ENCODE measurements around the gene GLB1L. TPM values are rescaled to one million over a fixed set of nuclear protein-coding genes. Genes with fewer than 3 reads are reported as not detected.

GLB1L gene
- total and polyA plus RNA-seq, 2 donors: 4.2 to 11.3 TPM

DNA sequence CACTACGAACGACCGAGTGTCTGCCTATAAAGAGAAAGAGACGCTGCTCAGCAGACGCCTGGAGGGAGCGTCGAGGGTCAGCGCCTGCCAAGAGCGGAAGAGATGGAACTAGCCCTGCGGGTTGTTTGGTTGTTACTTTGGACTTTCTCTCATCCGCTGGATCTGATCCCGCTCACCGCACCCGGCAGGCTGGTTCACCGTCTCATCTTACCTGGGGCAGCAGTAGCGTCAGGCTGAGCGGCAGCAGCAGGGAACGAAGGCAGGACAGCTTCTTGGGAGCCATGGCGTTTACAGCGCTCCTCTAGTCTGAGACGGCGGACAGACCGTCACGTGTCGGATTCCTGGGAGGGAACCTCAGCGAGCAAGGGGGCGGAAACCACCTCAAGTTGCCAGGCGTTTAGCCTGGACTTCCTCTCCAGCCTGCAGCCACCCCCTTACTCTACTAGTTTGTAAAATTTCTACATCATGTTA lies 1.9 kb downstream of the GLB1L start:
- no peak for DNase-seq (ENCODE audit: low read depth in 6 of 9, low spot score in 9 of 9)
- H3K9me3 ChIP-seq (ENCODE audit: control insufficient read depth in 2 of 2, insufficient read depth in 1 of 2, low read length in 1 of 2): peaks cover 0 to 5% of the 10 kb centered on the region in 2 donors
- peak overlapping the region in 1 of 2 donors; percentile 26 for H3K27ac ChIP-seq (ENCODE audit: low read depth in 1 of 2, low read length in 1 of 2)
- H3K27me3 ChIP-seq (ENCODE audit: control insufficient read depth in 2 of 2, insufficient read depth in 1 of 2, low read length in 1 of 2): peaks cover 0 to 2% of the 10 kb centered on the region in 2 donors
- WGBS: 72% methylated on average over 28 of the region's 28 CpGs
- no peak overlapping the region for H3K4me3 ChIP-seq (ENCODE audit: low read length in 2 of 2)
- H3K36me3 ChIP-seq (ENCODE audit: control insufficient read depth in 2 of 2, insufficient read depth in 2 of 2, low read length in 1 of 2): peaks cover 9 to 19% of the 10 kb centered on the region in 2 donors
- peaks cover 27 to 36% of the 10 kb centered on the region in 2 donors for H3K4me1 ChIP-seq (ENCODE audit: control insufficient read depth in 2 of 2, insufficient read depth in 2 of 2, low read length in 2 of 2)

DNA sequence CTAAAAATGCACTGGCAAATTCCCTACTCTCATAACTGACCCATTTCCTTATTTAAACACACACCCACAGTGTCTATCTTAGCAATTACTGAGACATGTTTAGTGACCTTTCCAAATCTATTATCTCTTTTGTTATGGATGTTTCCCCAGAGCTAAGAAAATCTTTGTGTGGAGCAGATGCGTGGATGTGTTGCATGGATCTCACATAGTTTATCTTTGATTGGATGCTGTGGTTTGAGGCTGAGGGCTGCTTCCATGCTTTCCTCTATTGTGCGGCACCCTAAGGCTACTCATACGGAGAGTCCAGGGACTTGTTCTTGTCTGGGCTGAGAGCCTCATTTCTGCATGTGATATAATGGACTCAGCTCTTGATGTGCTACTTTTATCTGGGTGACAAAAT lies 10.9 kb downstream of the GLB1L start:
- no peak for DNase-seq (ENCODE audit: low read depth in 6 of 9, low spot score in 9 of 9)
- Histone ChIP-seq H3K4me3 (ENCODE audit: low read length in 2 of 2) (no peak overlapping the region), H3K36me3 (ENCODE audit: control insufficient read depth in 2 of 2, insufficient read depth in 2 of 2, low read length in 1 of 2) (peaks cover 59 to 71% of the 10 kb centered on the region in 2 donors)

GRCh38 chr2:219230059-219230540 lies 15.1 kb downstream of the GLB1L start:
- H3K36me3 ChIP-seq (ENCODE audit: control insufficient read depth in 2 of 2, insufficient read depth in 2 of 2, low read length in 1 of 2): peaks cover 55 to 56% of the 10 kb centered on the region in 2 donors
- H3K9me3 ChIP-seq (ENCODE audit: control insufficient read depth in 2 of 2, insufficient read depth in 1 of 2, low read length in 1 of 2): no peaks in the 10 kb centered on the region
- H3K4me1 ChIP-seq (ENCODE audit: control insufficient read depth in 2 of 2, insufficient read depth in 2 of 2, low read length in 2 of 2): peaks cover 16 to 23% of the 10 kb centered on the region in 2 donors
- peak overlapping the region; percentile 70 to 99 for H3K4me3 ChIP-seq (ENCODE audit: low read length in 2 of 2)
- DNase-seq (ENCODE audit: low read depth in 6 of 9, low spot score in 9 of 9): peak in 2 of 9 donors; percentile 27 to 69
- under 1% methylated on average over 24 of the region's 24 CpGs for WGBS
- H3K27ac ChIP-seq (ENCODE audit: low read depth in 1 of 2, low read length in 1 of 2): peak overlapping the region; percentile 89 to 96
- no peaks in the 10 kb centered on the region for H3K27me3 ChIP-seq (ENCODE audit: control insufficient read depth in 2 of 2, insufficient read depth in 1 of 2, low read length in 1 of 2)

More for the DNA sequence above, 10.9 kb downstream of the GLB1L start:
- over 99% methylated on average over 3 of the region's 3 CpGs for WGBS
- Histone ChIP-seq H3K27ac (ENCODE audit: low read depth in 1 of 2, low read length in 1 of 2) (no peak overlapping the region), H3K4me1 (ENCODE audit: control insufficient read depth in 2 of 2, insufficient read depth in 2 of 2, low read length in 2 of 2) (peaks cover 5 to 9% of the 10 kb centered on the region in 2 donors), H3K9me3 (ENCODE audit: control insufficient read depth in 2 of 2, insufficient read depth in 1 of 2, low read length in 1 of 2) (no peaks in the 10 kb centered on the region), H3K27me3 (ENCODE audit: control insufficient read depth in 2 of 2, insufficient read depth in 1 of 2, low read length in 1 of 2) (no peaks in the 10 kb centered on the region)

GRCh38 chr2:219229305-219230058 lies 15.8 kb downstream of the GLB1L start, which contains the start of the genes ANKZF1 and ATG9A:
Gene ANKZF1, plus strand, starts transcription at chr2:219229806. Its CDS starts 452 bp downstream, at chr2:219230258.
Gene ATG9A, minus strand, starts transcription at chr2:219229636. Its CDS starts 1,612 bp downstream, at chr2:219228024.
- Histone ChIP-seq H3K36me3 (ENCODE audit: control insufficient read depth in 2 of 2, insufficient read depth in 2 of 2, low read length in 1 of 2) (peaks cover 55 to 56% of the 10 kb centered on the region in 2 donors), H3K27me3 (ENCODE audit: control insufficient read depth in 2 of 2, insufficient read depth in 1 of 2, low read length in 1 of 2) (no peaks in the 10 kb centered on the region), H3K27ac (ENCODE audit: low read depth in 1 of 2, low read length in 1 of 2) (peak within 1 kb of the TSS; percentile 89 to 99), H3K4me1 (ENCODE audit: control insufficient read depth in 2 of 2, insufficient read depth in 2 of 2, low read length in 2 of 2) (peaks cover 16 to 23% of the 10 kb centered on the region in 2 donors), H3K9me3 (ENCODE audit: control insufficient read depth in 2 of 2, insufficient read depth in 1 of 2, low read length in 1 of 2) (no peaks in the 10 kb centered on the region), H3K4me3 (ENCODE audit: low read length in 2 of 2) (peak within 1 kb of the TSS; percentile 70 to 99)
- WGBS: under 1% methylated on average over 80 of the region's 80 CpGs
- peak; percentile 85 to 99 (median 97) for DNase-seq (ENCODE audit: low read depth in 6 of 9, low spot score in 9 of 9)

DNA sequence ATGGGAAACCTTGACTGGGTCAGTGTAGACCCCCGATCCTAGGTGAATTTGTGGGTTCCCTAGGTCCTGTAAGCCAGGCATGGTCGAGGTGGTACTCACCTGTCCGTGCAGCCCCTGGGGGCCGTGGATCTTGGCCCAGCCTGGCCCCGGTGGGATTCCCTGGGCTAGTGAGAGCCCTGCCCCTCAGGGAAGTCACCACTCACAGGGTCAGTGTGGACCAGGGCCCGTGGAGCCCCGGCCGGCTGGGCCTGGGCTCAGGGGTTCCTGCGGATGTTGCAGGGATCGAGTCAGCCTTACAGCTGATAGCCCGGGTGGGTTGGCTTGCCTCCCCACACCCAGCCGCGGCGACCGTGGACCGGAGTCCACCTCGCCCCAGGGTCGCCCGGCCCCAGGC lies 16.3 kb downstream of the GLB1L start:
- Histone ChIP-seq H3K27ac (ENCODE audit: low read depth in 1 of 2, low read length in 1 of 2) (peak overlapping the region; percentile 60 to 99), H3K9me3 (ENCODE audit: control insufficient read depth in 2 of 2, insufficient read depth in 1 of 2, low read length in 1 of 2) (no peaks in the 10 kb centered on the region), H3K4me3 (ENCODE audit: low read length in 2 of 2) (peak overlapping the region; percentile 70 to 99), H3K4me1 (ENCODE audit: control insufficient read depth in 2 of 2, insufficient read depth in 2 of 2, low read length in 2 of 2) (peaks cover 16 to 23% of the 10 kb centered on the region in 2 donors), H3K27me3 (ENCODE audit: control insufficient read depth in 2 of 2, insufficient read depth in 1 of 2, low read length in 1 of 2) (no peaks in the 10 kb centered on the region), H3K36me3 (ENCODE audit: control insufficient read depth in 2 of 2, insufficient read depth in 2 of 2, low read length in 1 of 2) (peaks cover 55 to 56% of the 10 kb centered on the region in 2 donors)
- DNase-seq (ENCODE audit: low read depth in 6 of 9, low spot score in 9 of 9): no peak
- 3% methylated on average over 19 of the region's 19 CpGs for WGBS

- Histone ChIP-seq H3K4me3 (ENCODE audit: low read length in 2 of 2) (peak overlapping the region; percentile 70 to 99), H3K27ac (ENCODE audit: low read depth in 1 of 2, low read length in 1 of 2) (no peak overlapping the region), H3K36me3 (ENCODE audit: control insufficient read depth in 2 of 2, insufficient read depth in 2 of 2, low read length in 1 of 2) (peaks cover 55 to 56% of the 10 kb centered on the region in 2 donors), H3K27me3 (ENCODE audit: control insufficient read depth in 2 of 2, insufficient read depth in 1 of 2, low read length in 1 of 2) (no peaks in the 10 kb centered on the region), H3K9me3 (ENCODE audit: control insufficient read depth in 2 of 2, insufficient read depth in 1 of 2, low read length in 1 of 2) (no peaks in the 10 kb centered on the region), H3K4me1 (ENCODE audit: control insufficient read depth in 2 of 2, insufficient read depth in 2 of 2, low read length in 2 of 2) (peaks cover 16 to 23% of the 10 kb centered on the region in 2 donors)
- WGBS: 57% methylated on average over 7 of the region's 7 CpGs
- no peak for DNase-seq (ENCODE audit: low read depth in 6 of 9, low spot score in 9 of 9)
Measured at GRCh38 chr2:219228041-219228910, 17.0 kb downstream of the GLB1L start.

GRCh38 chr2:219225350-219225749 lies 19.9 kb downstream of the GLB1L start:
- H3K4me3 ChIP-seq (ENCODE audit: low read length in 2 of 2): no peak overlapping the region
- no peak overlapping the region for H3K27ac ChIP-seq (ENCODE audit: low read depth in 1 of 2, low read length in 1 of 2)
- 80% methylated on average over 3 of the region's 3 CpGs for WGBS
- H3K27me3 ChIP-seq (ENCODE audit: control insufficient read depth in 2 of 2, insufficient read depth in 1 of 2, low read length in 1 of 2): no peaks in the 10 kb centered on the region
- peaks cover 62 to 73% of the 10 kb centered on the region in 2 donors for H3K36me3 ChIP-seq (ENCODE audit: control insufficient read depth in 2 of 2, insufficient read depth in 2 of 2, low read length in 1 of 2)
- no peak for DNase-seq (ENCODE audit: low read depth in 6 of 9, low spot score in 9 of 9)
- peaks cover 11 to 17% of the 10 kb centered on the region in 2 donors for H3K4me1 ChIP-seq (ENCODE audit: control insufficient read depth in 2 of 2, insufficient read depth in 2 of 2, low read length in 2 of 2)
- no peaks in the 10 kb centered on the region for H3K9me3 ChIP-seq (ENCODE audit: control insufficient read depth in 2 of 2, insufficient read depth in 1 of 2, low read length in 1 of 2)

GRCh38 chr2:219223831-219224610 lies 21.2 kb downstream of the GLB1L start:
- H3K4me3 ChIP-seq (ENCODE audit: low read length in 2 of 2): no peak overlapping the region
- no peaks in the 10 kb centered on the region for H3K27me3 ChIP-seq (ENCODE audit: control insufficient read depth in 2 of 2, insufficient read depth in 1 of 2, low read length in 1 of 2)
- no peaks in the 10 kb centered on the region for H3K9me3 ChIP-seq (ENCODE audit: control insufficient read depth in 2 of 2, insufficient read depth in 1 of 2, low read length in 1 of 2)
- no peak for DNase-seq (ENCODE audit: low read depth in 6 of 9, low spot score in 9 of 9)
- no peak overlapping the region for H3K27ac ChIP-seq (ENCODE audit: low read depth in 1 of 2, low read length in 1 of 2)
- 98% methylated on average over 31 of the region's 31 CpGs for WGBS
- H3K36me3 ChIP-seq (ENCODE audit: control insufficient read depth in 2 of 2, insufficient read depth in 2 of 2, low read length in 1 of 2): peaks cover 73 to 77% of the 10 kb centered on the region in 2 donors
- peaks cover 13 to 20% of the 10 kb centered on the region in 2 donors for H3K4me1 ChIP-seq (ENCODE audit: control insufficient read depth in 2 of 2, insufficient read depth in 2 of 2, low read length in 2 of 2)

Data from thymus (tissue), 11 donors.